ENCODE data around the gene SIRT7. TPM values are rescaled to one million over a fixed set of nuclear protein-coding genes. Genes with fewer than 3 reads are reported as not detected.

The SIRT7 gene
- total RNA-seq, 4 donors from 2014 or later = 52.6 to 81.0 (median 60.7) TPM

DNA sequence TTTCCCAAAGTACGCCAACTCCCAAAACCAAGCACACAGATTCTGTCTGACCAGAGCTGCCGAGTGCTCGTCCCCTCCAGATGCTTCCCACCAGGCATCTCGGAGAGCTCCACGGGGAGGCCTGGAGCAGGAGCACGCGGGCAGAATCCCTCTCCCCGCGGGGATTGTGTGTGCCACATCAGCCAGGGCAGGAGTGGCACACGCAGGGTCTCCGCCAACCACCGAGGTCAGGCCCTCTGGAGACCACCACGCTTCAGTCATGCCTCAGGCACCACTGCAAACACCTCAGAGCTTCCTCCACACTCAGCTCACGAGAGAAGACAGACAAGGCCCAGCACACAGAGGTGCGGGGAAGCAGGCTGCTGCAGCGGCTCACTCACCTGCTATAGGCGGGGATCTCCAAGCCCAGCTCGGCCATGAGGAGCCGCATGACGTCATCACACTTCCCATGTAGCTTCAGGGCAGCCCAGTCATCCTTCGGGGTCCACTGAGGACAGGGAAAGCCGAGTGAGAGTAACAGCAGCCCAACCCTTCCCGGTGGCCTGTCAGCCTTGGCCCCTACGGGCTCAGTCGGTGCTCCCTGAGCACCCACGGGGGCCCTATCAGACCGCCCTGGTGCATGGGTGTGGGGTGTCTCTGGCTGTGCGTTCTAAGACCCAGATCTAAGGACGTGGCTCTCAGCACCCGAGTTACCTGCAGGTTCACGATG, 4.4 kb downstream of the SIRT7 start:
- peaks cover 31 to 55% (median 36%) of the 10 kb centered on the region in 3 donors for H3K36me3 ChIP-seq
- WGBS, 2 donors = 68 to 95% methylated on average over 5 to 8 of the region's 31 CpGs
- TF ChIP-seq CTCF (IDR thresholded peaks at IDR 0.05) = no peak
- no peak for TF ChIP-seq POLR2A (IDR thresholded peaks at IDR 0.05)
- no peak for DNase-seq
- no peaks in the 10 kb centered on the region for H3K27me3 ChIP-seq
- H3K4me1 ChIP-seq = peaks cover 31 to 81% (median 42%) of the 10 kb centered on the region in 3 donors
- intact Hi-C loops (cut with DNase I) = no loop called here
- no peak overlapping the region for H3K4me3 ChIP-seq
- peak overlapping the region in 3 of 4 donors; percentile 70 to 90 (median 84) for H3K27ac ChIP-seq
- H3K9me3 ChIP-seq = no peaks in the 10 kb centered on the region

DNA sequence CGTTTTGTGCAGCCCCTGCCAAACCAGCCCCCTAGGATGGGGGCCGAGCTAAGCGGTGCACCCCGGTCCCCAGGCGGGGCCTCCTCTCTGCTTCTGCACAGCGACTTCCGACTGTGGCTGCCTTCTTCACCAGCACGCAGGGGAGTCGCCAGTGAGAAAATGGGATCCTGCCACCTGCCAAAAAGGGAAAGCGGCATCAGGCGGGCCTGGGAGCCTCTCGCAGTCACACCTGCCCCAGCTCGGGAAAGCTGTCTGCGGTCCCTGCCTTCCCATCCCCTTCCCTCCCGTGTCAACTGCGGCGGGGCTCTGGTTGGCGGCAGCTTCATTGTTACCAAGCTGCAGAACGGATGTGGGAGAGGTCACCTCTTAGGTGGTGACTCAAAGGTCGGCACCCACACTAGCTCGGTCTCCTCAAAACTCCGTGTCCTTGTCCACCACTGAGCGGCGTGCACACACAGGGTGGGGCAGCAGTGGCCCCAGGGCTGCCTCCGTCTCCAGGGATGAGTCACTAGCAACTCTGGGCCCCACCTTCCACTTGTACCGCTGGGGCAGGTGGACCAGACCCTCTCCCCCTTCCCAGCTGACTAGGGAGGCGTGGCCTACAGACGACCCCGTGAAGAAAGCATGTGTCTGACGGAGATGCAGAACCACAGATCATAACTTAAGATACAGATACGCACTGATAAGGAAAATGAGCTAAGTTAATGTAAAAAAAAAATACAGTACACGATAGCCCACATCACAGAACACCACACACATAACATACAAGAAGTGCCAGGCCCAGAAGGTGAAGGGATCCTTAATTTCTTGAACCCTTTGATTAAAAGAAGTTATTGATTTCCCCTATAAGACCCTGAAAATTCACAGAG, 5.3 kb downstream of the SIRT7 start:
- H3K27me3 ChIP-seq = no peaks in the 10 kb centered on the region
- no peak for DNase-seq
- peaks cover 31 to 64% (median 40%) of the 10 kb centered on the region in 3 donors for H3K36me3 ChIP-seq
- peak overlapping the region; percentile 70 to 90 (median 82) for H3K27ac ChIP-seq
- intact Hi-C loops (cut with DNase I) = no loop called here
- no peak overlapping the region for H3K4me3 ChIP-seq
- WGBS, 2 donors = 73 to 86% methylated on average over 16 to 23 of the region's 32 CpGs
- no peaks in the 10 kb centered on the region for H3K9me3 ChIP-seq
- peaks cover 25 to 75% (median 37%) of the 10 kb centered on the region in 3 donors for H3K4me1 ChIP-seq
- TF ChIP-seq CTCF (IDR thresholded peaks at IDR 0.05) = no peak
- no peak for TF ChIP-seq POLR2A (IDR thresholded peaks at IDR 0.05)

- Histone ChIP-seq H3K4me3 (peak overlapping the region in 3 of 4 donors; percentile 7 to 97 (median 77)), H3K36me3 (peaks cover 31 to 71% (median 46%) of the 10 kb centered on the region in 3 donors), H3K4me1 (peaks cover 21 to 69% (median 33%) of the 10 kb centered on the region in 3 donors), H3K27me3 (no peaks in the 10 kb centered on the region), H3K9me3 (no peaks in the 10 kb centered on the region), H3K27ac (peak overlapping the region; percentile 70 to 90 (median 82))
- 76 to 87% methylated on average over 10 to 12 of the region's 19 CpGs for WGBS, 2 donors
- TF ChIP-seq CTCF (IDR thresholded peaks at IDR 0.05) (no peak), POLR2A (IDR thresholded peaks at IDR 0.05) (no peak)
- intact Hi-C loops (cut with DNase I) = no loop called here
- no peak for DNase-seq
Observed at GRCh38 chr17:81911969-81912368, 6.0 kb downstream of the SIRT7 start.

GRCh38 chr17:81911277-81911961, 6.6 kb downstream of the SIRT7 start, which contains the start of gene PCYT2:
PCYT2 (minus strand) TSS chr17:81911399; CDS start chr17:81911355, 44 bp downstream.
- Histone ChIP-seq H3K4me3 (peak within 1 kb of the TSS; percentile 70 to 97 (median 74)), H3K4me1 (peaks cover 16 to 64% (median 27%) of the 10 kb centered on the region in 3 donors), H3K27me3 (no peaks in the 10 kb centered on the region), H3K9me3 (no peaks in the 10 kb centered on the region), H3K36me3 (peaks cover 31 to 76% (median 46%) of the 10 kb centered on the region in 3 donors), H3K27ac (peak within 1 kb of the TSS; percentile 84 to 90 (median 87))
- 21 to 38% methylated on average over 9 to 15 of the region's 84 CpGs for WGBS, 2 donors
- TF ChIP-seq POLR2A (IDR thresholded peaks at IDR 0.05) (peak in 2 of 4 donors; percentile 25 to 42), CTCF (IDR thresholded peaks at IDR 0.05) (peak in 1 of 6 experiments; percentile 38)
- intact Hi-C loops (cut with DNase I) = no loop called here
- DNase-seq = peak; percentile 44
